Stimulated activated CD8-positive, alpha-beta memory T cell treated with anti-CD3 and anti-CD28 coated beads, Interleukin-2, amount 100 ng/mL, for 1 hour (primary cell): ENCODE measurements around the gene MACROD1.

Experiments used
- DNase-seq, 2 donors: peaks; one replicate each; pipeline ENCODE4 v3.0.0-alpha.2; 2020; ENCODE audit warnings: low read depth in 2 of 2

The MACROD1 gene

DNA sequence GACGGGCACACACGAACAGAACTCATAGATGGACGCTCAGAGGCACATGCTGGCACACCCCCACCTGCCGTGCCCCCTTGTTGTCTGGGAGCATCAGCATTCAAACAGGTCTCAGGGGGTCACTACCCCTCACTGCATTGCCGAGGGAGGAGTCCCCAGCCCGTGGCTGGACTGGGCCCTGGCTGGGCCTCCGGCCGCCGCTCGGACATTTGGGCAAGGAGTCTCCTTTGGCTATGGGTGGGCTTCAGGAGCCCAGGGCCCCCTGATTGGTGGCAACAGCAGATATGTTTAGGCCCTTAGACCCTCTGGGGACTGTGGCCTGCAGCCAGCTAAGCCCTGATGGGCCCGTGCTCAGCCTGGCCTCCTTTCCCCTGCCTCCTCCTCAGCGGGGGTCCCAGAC, 88.3 kb downstream of the MACROD1 start:
- no peak for DNase-seq

DNA sequence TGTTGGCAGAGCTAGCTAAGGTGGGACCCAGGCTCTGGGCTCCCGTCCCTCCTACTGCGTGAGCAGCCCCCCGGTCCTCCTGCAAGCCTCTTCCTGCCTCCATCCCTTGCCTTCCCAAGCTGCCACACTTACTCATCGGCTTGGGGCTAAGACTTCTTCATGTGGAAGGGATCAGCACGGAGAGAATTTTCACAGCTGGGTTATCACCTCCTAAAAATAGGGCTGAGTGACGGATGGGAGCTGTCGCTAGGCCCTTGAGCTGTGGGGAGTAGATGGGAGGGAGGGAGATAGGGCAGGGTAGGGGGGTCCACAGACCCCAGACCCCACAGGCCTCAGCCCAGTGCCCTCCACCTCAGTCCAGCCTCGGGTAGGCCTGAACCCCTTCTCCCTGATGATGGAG, 89.2 kb downstream of the MACROD1 start:
- no peak for DNase-seq

DNA sequence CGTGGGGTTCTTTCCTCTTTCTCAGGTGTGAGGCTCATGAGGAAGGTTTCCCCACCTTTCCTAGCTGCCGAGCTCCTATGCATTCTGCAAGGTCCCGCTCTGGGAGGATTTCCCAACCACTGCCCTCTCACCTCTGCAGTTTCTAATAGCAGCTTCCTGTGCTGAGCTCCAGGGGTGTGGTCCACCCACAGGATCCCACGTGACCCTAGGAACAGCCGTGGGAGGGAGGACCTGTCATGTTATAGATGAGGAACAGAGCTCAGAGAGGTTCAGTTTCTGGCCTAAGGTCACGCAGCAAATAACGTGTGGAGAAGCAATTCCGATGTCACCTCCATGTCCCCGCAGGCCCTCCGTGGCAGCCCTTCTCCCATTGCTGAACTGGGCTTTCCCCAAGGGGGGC, 91.7 kb downstream of the MACROD1 start:
- no peak for DNase-seq

GRCh38 chr11:64073542-64073941, 92.4 kb downstream of the MACROD1 start:
- DNase-seq: no peak

DNA sequence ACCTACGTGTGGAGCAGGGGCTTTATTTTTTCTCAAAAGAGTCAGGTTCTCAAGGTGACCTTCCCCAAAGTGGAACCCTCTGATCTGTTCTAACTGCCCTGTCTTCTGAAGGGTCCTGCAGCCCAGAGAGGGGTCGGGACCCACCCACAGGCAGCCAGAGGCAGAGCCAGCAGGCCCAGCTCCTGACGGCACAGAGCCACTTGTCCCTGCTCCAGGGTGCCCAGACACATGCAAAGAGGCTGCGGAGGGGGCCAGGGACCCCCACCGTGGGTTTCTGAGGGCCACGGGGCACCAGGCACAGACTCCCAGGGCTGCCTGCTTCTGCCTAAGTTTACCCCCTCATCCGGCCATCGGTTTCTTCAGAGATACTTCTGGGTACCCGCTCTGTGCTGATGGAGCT, 93.0 kb downstream of the MACROD1 start:
- DNase-seq: no peak

DNA sequence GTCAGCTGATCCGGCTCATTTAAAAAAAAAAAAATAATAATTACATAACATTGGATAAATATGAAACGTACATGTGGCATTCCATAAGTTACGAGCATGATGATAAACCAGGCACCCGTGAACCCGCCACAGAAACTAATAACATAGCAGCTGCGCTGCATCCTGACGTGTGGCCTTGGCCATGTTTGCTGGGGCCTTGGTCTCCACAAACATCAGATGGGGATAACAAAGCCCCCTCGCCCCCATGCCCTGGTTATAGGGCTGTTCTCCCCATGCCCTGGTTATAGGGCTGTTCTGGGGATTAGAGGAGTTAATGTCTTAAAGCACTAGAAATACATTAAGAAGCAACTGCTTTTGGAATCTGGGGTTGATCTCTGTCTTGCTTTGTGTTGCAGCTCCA, 93.5 kb downstream of the MACROD1 start:
- DNase-seq: no peak

- no peak for DNase-seq
Measured at GRCh38 chr11:64071849-64072248, 94.1 kb downstream of the MACROD1 start.

- no peak for DNase-seq
Measured at GRCh38 chr11:64070314-64070681, 95.6 kb downstream of the MACROD1 start.

DNA sequence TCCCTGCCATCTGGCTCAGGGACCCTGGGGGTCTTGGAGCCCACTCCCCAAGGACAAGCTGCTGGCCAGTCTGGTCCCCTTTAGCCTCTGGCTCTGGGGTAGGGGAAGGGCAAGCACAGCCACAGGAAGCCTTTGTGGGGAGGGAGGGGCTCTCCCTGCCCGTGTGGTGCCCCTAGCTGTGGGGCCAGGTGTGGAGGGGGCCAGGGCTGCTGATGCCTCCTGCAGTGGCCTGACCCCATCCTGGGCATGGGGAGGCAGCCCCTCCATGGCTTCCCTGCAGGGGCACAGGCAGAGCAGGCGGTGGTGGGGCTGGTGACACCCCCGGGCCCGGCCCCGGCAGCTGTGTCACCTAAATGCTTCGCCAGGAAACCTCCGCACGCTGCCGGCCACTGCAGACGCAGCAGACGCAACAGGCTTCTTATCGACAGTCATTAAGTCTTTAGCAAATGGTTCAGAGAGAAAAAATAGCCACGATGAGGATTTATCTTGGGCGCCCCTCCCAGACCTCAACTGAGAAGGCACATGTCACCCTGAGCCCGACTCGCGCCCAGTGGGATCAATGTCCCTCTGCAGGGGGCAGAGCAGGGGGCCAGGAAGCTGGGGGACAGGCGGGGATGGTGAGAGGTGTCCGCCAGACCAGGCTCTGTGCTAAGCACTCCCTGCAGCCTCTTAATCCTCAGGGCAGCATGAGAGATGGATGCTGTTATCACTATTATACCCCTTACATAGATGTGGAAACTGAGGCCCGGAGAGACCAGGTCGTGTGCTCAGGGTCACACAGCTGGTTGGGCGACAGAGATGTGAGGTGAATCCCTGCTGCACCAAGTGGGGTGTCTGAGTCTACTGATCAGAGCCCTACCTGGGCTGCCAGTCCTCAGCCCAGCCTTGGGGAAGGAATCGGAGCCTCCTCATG, 96.3 kb downstream of the MACROD1 start:
- DNase-seq: no peak

GRCh38 chr11:64068705-64069400, 97.1 kb downstream of the MACROD1 start:
- DNase-seq: no peak

GRCh38 chr11:64067230-64067993, 98.5 kb downstream of the MACROD1 start:
- DNase-seq: no peak

DNA sequence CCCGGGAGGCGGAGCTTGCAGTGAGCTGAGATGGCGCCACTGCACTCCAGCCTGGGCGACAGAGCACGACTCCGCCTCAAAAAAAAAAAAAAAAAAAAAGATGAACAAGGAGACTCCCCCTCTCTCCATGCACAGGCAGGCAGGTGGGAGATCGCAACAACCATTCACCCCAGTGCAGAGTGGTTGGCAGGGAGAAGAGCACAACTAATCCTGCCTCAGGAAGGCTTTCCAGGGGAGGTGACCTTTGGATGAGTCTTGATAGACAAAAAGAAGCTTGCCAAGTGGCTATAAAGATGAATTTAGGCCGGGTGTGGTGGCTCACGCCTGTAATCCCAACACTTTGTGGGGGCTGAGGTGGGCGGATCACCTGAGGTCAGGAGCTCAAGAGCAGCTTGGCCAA, 100.2 kb downstream of the MACROD1 start:
- no peak for DNase-seq

DNA sequence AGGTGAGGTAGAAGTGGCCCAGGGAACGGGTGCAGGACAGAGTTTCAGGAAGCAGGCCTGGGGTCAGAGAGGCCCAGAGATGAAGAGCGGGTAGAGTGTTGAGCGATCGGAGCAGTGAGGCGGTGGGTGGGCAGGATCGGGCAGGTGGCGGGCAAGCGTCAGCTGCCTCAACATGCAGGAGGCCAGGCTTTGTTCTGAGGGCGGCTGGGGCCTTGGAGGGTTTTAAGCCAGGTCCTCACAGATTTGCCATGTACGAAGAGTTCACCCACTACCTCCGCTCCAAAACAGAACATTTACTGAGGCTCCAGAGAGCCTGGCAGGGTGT, 100.8 kb downstream of the MACROD1 start:
- DNase-seq: no peak

DNA sequence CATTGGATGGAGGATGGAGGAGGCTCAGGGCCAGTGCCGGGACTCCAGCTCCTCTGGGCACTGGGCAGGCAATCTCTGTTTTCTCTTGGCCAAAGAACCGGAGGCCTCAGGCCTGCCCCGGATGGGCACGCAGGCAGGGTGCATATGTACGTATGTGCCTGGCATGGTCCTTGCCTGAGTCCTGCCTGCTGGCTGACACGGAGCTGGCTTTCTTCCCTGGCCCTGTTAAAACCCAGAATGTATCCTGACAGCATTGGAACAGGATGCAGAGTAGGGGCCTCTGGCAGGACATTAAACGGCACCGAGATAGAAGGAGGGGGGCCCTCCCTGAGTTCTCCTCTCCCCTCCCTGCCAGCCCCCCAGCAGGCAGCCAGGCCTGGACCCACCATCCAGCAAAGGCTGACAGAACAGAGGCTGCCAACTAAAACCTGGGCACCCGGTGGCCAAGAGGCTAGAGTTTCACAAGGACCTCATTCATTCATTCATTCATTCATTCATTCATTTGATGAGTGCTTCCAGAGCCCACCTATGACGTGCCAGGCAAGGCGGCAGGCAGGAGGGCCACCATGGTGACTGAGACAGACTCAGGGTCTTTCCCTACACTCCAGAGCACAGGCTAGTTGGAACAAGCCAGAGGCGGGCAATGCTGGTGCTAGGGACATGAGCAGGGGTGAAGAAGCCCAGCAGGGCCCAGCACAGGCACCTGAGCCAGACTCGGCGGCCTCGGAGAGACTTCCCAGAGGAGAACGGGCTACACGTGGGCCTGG, 101.4 kb downstream of the MACROD1 start:
- no peak for DNase-seq

DNA sequence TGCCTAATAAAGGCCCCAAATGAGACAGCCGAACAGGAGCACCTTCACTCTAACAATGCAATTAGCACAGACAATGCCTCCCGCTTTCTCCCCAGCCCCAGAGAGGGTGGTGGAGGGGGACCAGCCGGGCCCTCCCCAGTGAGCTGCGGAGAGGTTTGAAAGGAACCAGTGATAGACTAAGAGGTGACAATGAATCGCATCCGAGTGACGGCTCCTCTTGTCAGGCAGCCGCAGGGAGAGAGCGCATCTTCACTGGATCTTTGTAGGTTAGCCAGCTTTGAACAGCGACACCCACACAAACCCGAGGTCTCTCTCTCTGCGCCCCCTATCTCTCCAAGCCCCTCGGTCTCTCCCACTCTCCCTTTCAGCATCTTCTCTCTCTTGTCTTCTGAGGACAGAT, 102.1 kb downstream of the MACROD1 start:
- DNase-seq: no peak

GRCh38 chr11:64062185-64063039, 103.5 kb downstream of the MACROD1 start:
- no peak for DNase-seq

- DNase-seq: peak; percentile 24 to 44
Measured at GRCh38 chr11:64060861-64061444, 105.0 kb downstream of the MACROD1 start.

DNA sequence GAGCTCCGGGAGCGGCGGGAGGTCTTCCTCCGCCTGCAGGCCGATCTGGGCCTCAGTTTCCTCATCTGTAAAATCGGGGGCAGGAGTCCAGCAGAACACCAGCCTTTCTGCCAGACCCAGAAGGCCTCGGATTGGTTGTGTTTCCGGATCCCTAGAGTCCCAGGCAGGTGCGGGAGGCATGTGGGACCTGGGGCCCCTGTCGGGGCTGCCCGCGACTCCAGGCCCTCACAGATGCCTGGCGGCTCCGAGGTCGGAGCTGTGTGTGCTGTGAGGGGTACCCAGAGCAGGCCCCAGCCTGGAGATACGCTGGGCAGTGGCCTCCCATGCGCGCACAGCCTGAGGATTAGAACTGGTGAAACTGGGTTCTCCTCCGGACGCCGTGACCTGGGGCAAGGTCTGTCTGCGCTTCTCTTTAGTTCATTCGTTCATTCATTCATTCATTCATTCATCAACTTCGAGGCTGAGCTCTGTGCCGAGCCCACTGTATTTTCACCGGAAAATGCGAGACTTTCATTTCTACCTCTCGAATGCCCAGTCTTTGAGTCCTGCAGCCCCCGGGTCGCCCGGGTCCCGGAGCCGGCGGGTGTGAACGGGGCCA, 105.6 kb downstream of the MACROD1 start:
- DNase-seq: no peak

- no peak for DNase-seq
Measured at GRCh38 chr11:64059339-64060140, 106.4 kb downstream of the MACROD1 start.
